Measurements from ENCODE around the gene LRRC39.

Gene LRRC39

GRCh38 chr1:100146958-100147357 is 31.1 kb downstream of the LRRC39 start:
- no peak for DNase-seq

GRCh38 chr1:100145116-100145515 is 32.9 kb downstream of the LRRC39 start:
- DNase-seq: no peak

GRCh38 chr1:100142343-100142742 is 35.7 kb downstream of the LRRC39 start:
- DNase-seq: no peak

GRCh38 chr1:100141192-100141591 is 36.9 kb downstream of the LRRC39 start:
- no peak for DNase-seq

GRCh38 chr1:100137602-100138001 is 40.5 kb downstream of the LRRC39 start:
- DNase-seq: no peak

GRCh38 chr1:100134872-100135271 is 43.2 kb downstream of the LRRC39 start:
- DNase-seq: no peak

- DNase-seq: peak; percentile 92
Observed at GRCh38 chr1:100132566-100133477, 45.2 kb downstream of the LRRC39 start, which contains the start of the genes SASS6 and TRMT13. Gene SASS6, minus strand, starts transcription at chr1:100132930. Its CDS starts 116 bp downstream, at chr1:100132814. Gene TRMT13, plus strand, starts transcription at chr1:100133163. Its CDS starts 6 bp downstream, at chr1:100133169.

- no peak for DNase-seq
Observed at GRCh38 chr1:100131623-100132022, 46.4 kb downstream of the LRRC39 start.

GRCh38 chr1:100130552-100131077 is 47.4 kb downstream of the LRRC39 start:
- DNase-seq: no peak

GRCh38 chr1:100127226-100127625 is 50.8 kb downstream of the LRRC39 start:
- no peak for DNase-seq

GRCh38 chr1:100122177-100122576 is 55.9 kb downstream of the LRRC39 start:
- no peak for DNase-seq

- no peak for DNase-seq
Observed at GRCh38 chr1:100115524-100115923, 62.5 kb downstream of the LRRC39 start.

GRCh38 chr1:100109554-100110066 is 68.4 kb downstream of the LRRC39 start:
- DNase-seq: no peak

GRCh38 chr1:100107696-100108095 is 70.4 kb downstream of the LRRC39 start:
- DNase-seq: no peak

GRCh38 chr1:100101564-100101963 is 76.5 kb downstream of the LRRC39 start:
- DNase-seq: no peak

- DNase-seq: no peak
Observed at GRCh38 chr1:100100202-100100601, 77.9 kb downstream of the LRRC39 start.
